Suprapubic skin (tissue), 4 donors: ENCODE data around the gene ATP6V0E1. TPM values are rescaled to one million over a fixed set of nuclear protein-coding genes. Genes with fewer than 3 reads are reported as not detected.

Source experiments
- DNase-seq, 2 donors: peaks; one replicate each; pipeline ENCODE4 v3.0.0-alpha.2; 2019; ENCODE audit warnings: low spot score in 2 of 2
- H3K27ac ChIP-seq: fragments of 200-600 bp; sonication (generic); one replicate; pipeline ENCODE4 v1.5.1; 2019
- H3K27me3 ChIP-seq: fragments of 200-600 bp; sonication (generic); one replicate; pipeline ENCODE4 v1.5.1; 2019
- H3K36me3 ChIP-seq: fragments of 200-600 bp; sonication (generic); one replicate; pipeline ENCODE4 v1.5.1; 2019
- H3K4me1 ChIP-seq: fragments of 200-600 bp; sonication (generic); one replicate; pipeline ENCODE4 v1.5.1; 2019
- H3K4me3 ChIP-seq: fragments of 200-600 bp; sonication (generic); one replicate; pipeline ENCODE4 v1.5.1; 2019; ENCODE audit warnings: mild to moderate bottlenecking
- H3K9me3 ChIP-seq: fragments of 200-600 bp; sonication (generic); one replicate; pipeline ENCODE4 v1.5.1; 2019
- CTCF ChIP-seq, 2 donors: fragments of 200-600 bp in 1 of 2; fragments of 450-650 bp in 1 of 2; sonication (generic) in 1 of 2; IDR thresholded peaks; one replicate each; pipeline ENCODE4 v1.5.1; 2016 to 2019; ENCODE audit warnings: antibody characterized with exemption in 2 of 2, mild to moderate bottlenecking in 1 of 2, moderate library complexity in 1 of 2
- EP300 ChIP-seq: sonication (generic); formaldehyde crosslinking; IDR thresholded peaks from one replicate; pipeline ENCODE4 v1.6.1; 2017; ENCODE audit warnings: antibody characterized with exemption
- POLR2A ChIP-seq, 2 donors: fragments of 450-650 bp; IDR thresholded peaks; one replicate each; pipeline ENCODE4 v1.6.1; 2017; ENCODE audit warnings: antibody characterized with exemption in 2 of 2, mild to moderate bottlenecking in 2 of 2, moderate library complexity in 2 of 2
- POLR2AphosphoS5 ChIP-seq, 3 donors: sonication (generic); formaldehyde crosslinking; IDR thresholded peaks; one replicate each; pipeline ENCODE4 v1.6.1; 2017; ENCODE audit warnings: antibody characterized with exemption in 3 of 3
- WGBS: methylation state at CpG from one replicate; pipeline ENCODE4 v1.1.5; 2018; 5-methylcytosine and 5-hydroxymethylcytosine counted together
- total RNA-seq, 4 donors: library from RNA; depleted of rRNA; stranded (reverse); fragments of >200 nt; gene quantifications; one replicate each; pipeline ENCODE4 v1.1.0, GENCODE V29; 2016

ATP6V0E1 gene
- total RNA-seq, 4 donors from 2014 or later: 73.7 to 91.3 (median 82.1) TPM

- Histone ChIP-seq H3K36me3 (no peaks in the 10 kb centered on the region), H3K9me3 (no peaks in the 10 kb centered on the region), H3K4me1 (peaks cover 11% of the 10 kb centered on the region), H3K27ac (no peak overlapping the region), H3K4me3 (no peak overlapping the region), H3K27me3 (no peaks in the 10 kb centered on the region)
- DNase-seq: no peak
- 84% methylated on average over 4 of the region's 4 CpGs for WGBS
- no peak for TF ChIP-seq CTCF (IDR thresholded peaks at IDR 0.05)
- no peak for TF ChIP-seq EP300
- no peak for TF ChIP-seq POLR2A (IDR thresholded peaks at IDR 0.05)
- no peak for TF ChIP-seq POLR2AphosphoS5 (IDR thresholded peaks at IDR 0.05)
These were observed 3.8 kb upstream of the ATP6V0E1 start for GRCh38 chr5:172979778-172980177.

DNA sequence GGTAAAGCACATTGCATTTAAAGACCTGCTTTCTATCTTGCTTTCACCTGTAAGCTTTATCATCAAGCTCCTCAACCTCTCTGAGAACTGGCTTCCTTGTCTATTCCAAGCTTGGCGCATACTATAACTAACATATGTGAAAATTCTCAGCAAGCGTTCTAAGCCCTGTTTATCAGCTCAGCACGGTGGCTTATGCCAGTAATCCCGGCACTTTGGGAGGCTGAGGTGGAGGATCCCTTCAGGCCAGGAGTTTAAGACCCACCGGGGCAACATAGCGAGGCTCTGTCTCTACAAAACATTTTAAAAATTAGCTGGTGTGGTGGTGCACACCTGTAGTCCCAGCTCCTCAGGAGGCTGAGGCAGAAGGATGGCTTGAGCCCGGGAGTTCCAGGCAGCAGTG lies 1.6 kb upstream of the ATP6V0E1 start:
- WGBS: 95% methylated on average over 7 of the region's 7 CpGs

GRCh38 chr5:172984244-172984953 lies 828 bp downstream of the ATP6V0E1 start:
- no peaks in the 10 kb centered on the region for H3K27me3 ChIP-seq
- peak overlapping the region; percentile 98 for H3K27ac ChIP-seq
- no peaks in the 10 kb centered on the region for H3K9me3 ChIP-seq
- peaks cover 19% of the 10 kb centered on the region for H3K36me3 ChIP-seq
- DNase-seq: peak; percentile 90 to 92
- peaks cover 28% of the 10 kb centered on the region for H3K4me1 ChIP-seq
- 0% methylated on average over 15 of the region's 15 CpGs for WGBS
- TF ChIP-seq POLR2AphosphoS5 (IDR thresholded peaks at IDR 0.05): peak in 2 of 3 donors; percentile 21 to 73
- peak in 1 of 2 donors; percentile 28 for TF ChIP-seq POLR2A (IDR thresholded peaks at IDR 0.05)
- TF ChIP-seq CTCF (IDR thresholded peaks at IDR 0.05): peak; percentile 46
- TF ChIP-seq EP300: no peak
- H3K4me3 ChIP-seq: peak overlapping the region; percentile 94

More for the DNA sequence above, 1.6 kb upstream of the ATP6V0E1 start:
- Histone ChIP-seq H3K4me1 (peaks cover 22% of the 10 kb centered on the region), H3K4me3 (no peak overlapping the region), H3K27me3 (no peaks in the 10 kb centered on the region), H3K27ac (no peak overlapping the region), H3K9me3 (no peaks in the 10 kb centered on the region), H3K36me3 (peaks cover 4% of the 10 kb centered on the region)
- no peak for DNase-seq
- TF ChIP-seq CTCF (IDR thresholded peaks at IDR 0.05): no peak
- TF ChIP-seq POLR2AphosphoS5 (IDR thresholded peaks at IDR 0.05): no peak
- TF ChIP-seq EP300: no peak
- no peak for TF ChIP-seq POLR2A (IDR thresholded peaks at IDR 0.05)

- peaks cover 28% of the 10 kb centered on the region for H3K4me1 ChIP-seq
These were observed 2.0 kb downstream of the ATP6V0E1 start for GRCh38 chr5:172985596-172985995.

More at GRCh38 chr5:172985596-172985995, 2.0 kb downstream of the ATP6V0E1 start:
- Histone ChIP-seq H3K27me3 (no peaks in the 10 kb centered on the region), H3K36me3 (peaks cover 19% of the 10 kb centered on the region), H3K27ac (no peak overlapping the region), H3K9me3 (no peaks in the 10 kb centered on the region), H3K4me3 (peak overlapping the region; percentile 94)
- TF ChIP-seq POLR2A (IDR thresholded peaks at IDR 0.05): no peak
- TF ChIP-seq EP300: no peak
- TF ChIP-seq CTCF (IDR thresholded peaks at IDR 0.05): no peak
- no peak for TF ChIP-seq POLR2AphosphoS5 (IDR thresholded peaks at IDR 0.05)
- DNase-seq: no peak
